ENCODE data around the gene MAP3K10.

Gene MAP3K10

GRCh38 chr19:40251991-40252390, 60.8 kb downstream of the MAP3K10 start:
- no peak for DNase-seq

- no peak for DNase-seq
These were observed 61.2 kb downstream of the MAP3K10 start for GRCh38 chr19:40252395-40252794.

- no peak for DNase-seq
These were observed 62.4 kb downstream of the MAP3K10 start for GRCh38 chr19:40253611-40254092.

DNA sequence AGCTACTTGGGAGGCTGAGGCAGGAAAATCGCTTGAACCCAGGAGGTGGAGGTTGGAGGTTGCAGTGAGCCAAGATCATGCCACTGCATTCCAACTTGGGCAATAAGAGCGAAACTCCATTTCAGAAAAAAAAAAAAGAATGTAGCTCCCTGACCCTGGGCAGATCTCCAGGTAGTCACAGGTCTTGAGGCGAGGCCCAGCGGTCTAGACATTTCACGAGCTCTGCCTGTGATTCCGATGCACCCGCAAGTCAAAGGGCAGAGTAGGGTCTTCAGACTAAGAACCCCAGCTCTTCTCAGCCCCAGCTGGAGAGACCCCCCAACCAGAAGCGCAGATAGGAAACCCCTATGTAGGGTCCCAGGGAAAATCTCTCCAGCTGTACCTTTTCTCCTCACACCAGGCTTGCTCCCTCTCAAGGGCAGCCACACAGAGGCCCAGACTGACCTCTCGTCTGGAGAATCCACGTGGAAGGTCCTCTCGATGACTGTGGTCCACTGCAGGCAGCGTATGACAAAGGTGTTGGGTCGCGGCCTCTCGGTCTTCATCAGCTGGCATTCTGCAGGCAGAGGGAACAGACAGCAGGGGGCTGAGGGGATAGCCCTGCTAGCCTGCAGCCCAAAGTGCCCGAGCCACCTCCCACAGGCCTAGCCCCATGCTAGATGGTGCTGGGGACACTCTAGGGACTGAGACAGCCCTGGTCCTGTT, 63.6 kb downstream of the MAP3K10 start:
- DNase-seq: no peak

GRCh38 chr19:40255619-40256166, 64.5 kb downstream of the MAP3K10 start:
- no peak for DNase-seq

DNA sequence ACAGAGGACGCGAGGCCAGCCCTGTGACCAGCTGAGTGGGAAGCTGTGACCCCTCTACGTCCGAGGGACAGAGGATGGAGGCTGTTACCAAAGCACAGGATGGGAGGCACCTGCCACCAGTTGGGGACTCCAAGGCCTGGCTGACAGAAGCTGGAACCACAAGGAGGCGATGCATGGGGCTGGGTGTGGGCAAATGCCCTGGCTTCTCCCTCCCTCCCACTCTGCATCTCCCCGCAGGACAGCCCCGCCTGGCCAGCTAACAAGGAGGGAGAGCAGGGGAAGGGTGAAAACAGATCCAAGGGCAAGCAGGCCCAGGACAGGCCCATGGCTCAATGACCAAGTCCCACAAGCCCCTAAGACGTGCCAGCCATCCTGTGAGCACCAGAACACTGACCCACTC, 65.3 kb downstream of the MAP3K10 start:
- DNase-seq: no peak

DNA sequence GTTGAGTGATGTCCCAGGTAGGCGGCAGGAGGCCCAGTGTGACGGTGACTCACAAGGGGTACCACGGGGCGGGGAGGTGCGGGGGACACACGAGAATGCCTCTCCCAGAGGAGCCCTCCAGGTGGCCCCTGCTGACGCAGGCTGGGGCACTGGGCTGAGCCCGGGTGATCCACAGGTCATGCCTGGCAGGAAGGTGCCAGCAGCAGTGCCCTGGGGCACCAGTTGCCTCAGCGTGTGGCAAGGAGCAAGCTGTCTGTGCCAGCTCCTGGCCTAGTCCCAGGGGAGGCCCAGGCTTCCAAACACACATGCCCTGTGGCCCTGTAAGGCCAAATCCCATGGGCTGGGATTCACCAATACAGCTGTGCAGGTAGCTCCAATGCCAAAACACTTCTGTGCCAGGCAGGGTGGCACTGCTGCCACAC, 65.9 kb downstream of the MAP3K10 start:
- DNase-seq: peak; percentile 18

DNA sequence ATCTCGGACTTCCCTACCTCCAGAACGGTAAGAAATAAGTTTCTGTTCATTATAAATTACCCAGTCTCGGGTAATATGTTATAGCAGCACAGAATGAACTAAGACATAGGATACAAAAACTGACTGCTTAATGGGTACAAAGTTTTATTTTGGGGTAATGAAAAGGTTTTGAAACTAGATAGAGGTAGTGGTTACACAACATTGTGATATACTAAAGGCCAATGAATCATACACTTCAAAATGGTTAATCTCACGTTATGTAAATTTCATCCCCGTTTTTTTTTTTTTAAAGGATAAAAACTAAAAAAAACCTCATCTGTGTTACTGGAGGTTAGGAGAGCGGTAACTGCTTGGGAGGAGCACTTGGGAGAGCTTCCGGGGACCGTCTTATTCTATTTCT, 70.4 kb downstream of the MAP3K10 start:
- DNase-seq: no peak

GRCh38 chr19:40262422-40262821, 71.2 kb downstream of the MAP3K10 start:
- DNase-seq: peak; percentile 77

- DNase-seq: no peak
These were observed 72.5 kb downstream of the MAP3K10 start for GRCh38 chr19:40263440-40264313.

DNA sequence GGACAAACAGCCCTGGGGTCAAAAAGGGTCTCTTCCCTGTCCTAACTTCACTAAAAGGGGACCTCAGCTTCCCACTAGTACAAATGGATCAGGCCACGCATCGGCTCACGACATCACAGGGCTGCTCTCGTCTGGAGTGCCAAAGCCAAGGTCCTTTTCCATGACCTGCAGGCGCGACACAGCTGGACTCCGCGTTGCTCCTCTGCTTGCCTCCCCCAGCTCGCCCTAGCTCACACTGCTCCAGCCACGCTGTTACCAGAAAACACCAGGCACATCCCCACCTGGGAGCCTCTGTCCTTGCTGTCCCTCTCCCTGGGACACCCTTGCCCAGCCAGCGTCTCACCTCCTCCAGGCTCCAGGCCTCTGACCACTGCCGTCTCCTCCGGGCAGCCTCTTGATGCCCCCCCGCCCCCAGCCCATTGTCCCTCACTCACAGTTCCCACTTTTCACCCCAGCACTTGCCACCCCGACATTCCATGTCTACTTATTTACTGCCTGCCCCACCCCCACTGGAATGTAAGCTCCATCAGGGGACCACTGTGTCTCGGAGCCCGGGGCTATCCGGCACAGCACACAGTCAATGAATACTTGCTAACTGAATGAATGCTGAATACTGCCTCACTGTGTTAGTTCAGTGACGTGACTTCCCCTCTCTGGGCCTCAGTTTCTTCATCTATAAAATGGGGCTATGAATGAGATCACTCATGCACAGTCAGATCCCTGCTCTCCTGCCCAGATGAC, 73.3 kb downstream of the MAP3K10 start:
- DNase-seq: no peak
